Ramos (cell line): Measurements from ENCODE around the gene NOD1.

ENCODE experiments used
- in situ Hi-C: fragments of 300-500 bp; cut with MboI; formaldehyde crosslinking; loops from one replicate; pipeline ENCODE4 v1.14.3; 2022; ENCODE audit warnings: low sequenced_read_pairs; ENCODE audit not compliant: unreplicated experiment

The NOD1 gene

GRCh38 chr7:30380294-30380693, 98.3 kb downstream of the NOD1 start:
- in situ Hi-C loops, result no loop called here

DNA sequence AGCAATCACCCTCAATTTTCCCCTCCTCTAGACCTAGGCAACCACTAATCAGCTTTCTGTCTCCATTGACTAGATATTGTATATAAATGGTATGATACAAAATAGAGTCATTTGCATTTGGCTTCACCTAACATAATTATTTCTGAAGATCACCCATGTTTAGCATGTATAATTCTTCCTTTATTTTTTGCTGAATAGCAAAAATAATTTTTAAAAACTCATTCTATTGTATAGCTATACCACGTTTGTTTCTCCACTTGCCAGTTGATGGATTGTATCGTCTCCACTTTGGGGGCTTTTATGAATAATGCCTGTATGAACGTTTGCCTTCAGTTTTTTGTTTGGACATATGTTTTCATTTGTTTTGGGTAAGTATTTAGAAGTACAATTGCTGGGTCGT, 98.8 kb downstream of the NOD1 start:
- in situ Hi-C loops, result no loop called here

DNA sequence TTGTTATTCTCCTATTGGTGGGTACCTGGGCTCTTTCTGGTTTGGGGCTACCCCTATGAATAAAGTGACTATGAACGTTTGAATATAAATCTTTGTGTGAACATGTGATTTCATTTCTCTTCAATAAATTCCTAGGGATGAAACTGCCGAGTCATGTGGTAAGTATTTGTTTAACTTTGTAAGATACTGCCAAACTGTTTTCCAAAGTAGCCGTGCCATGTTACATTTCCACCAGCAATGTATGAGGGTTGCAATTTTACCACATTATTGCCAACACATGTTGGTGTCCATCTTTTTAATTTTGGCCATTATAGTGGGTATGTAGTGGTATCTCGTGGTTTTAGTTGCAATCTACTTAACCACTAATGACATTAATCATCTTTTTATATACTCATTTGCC, 99.5 kb downstream of the NOD1 start:
- in situ Hi-C loops, result no loop called here

DNA sequence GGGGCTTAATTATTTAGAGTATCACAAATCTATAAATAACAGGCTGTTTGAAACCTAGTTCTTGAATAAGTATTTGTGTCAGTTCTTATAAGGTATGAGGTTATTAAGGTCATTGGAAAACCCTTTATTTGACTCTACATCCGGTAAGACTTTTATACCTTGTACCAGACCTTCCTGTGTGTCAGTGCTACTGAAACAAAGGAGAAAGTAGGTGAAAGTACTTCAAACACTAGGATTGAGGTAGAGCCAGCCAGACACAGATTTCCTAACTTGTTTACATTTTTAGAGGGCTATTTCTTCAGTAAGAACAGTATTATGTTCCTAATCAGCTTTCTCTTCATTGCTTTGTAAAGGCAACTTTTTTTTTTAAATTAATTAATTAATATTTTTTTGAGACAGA, 100.3 kb downstream of the NOD1 start:
- in situ Hi-C loops, result no loop called here
